Panc1 (cell line): ENCODE results near the gene MSI2. TPM values are rescaled to one million over a fixed set of nuclear protein-coding genes. Genes with fewer than 3 reads are reported as not detected.

Experiments used
- ATAC-seq: fragments of 200-7000 bp; cut with Tn5 transposase; 2 replicates; pipeline ENCODE4 v1.9.1; 2020; ENCODE audit warnings: mild to moderate bottlenecking, moderate library complexity
- BruUV-seq: library from RNA; stranded (reverse); fragments of 400-500 nt; replicated peaks from 2 replicates; lab custom pipeline; 2021; lab: Mats Ljungman, UMichigan
- CTCF ChIA-PET: fragments of 300-600 bp; sonication (Branson Sonifier 250); formaldehyde crosslinking; loops from one replicate; lab custom pipeline; 2022; ENCODE audit warnings: antibody characterized with exemption; lab: Charles Lee
- POLR2A ChIA-PET: fragments of 300-600 bp; sonication (Branson Sonifier 250); formaldehyde crosslinking; loops from one replicate; lab custom pipeline; 2022; ENCODE audit warnings: antibody characterized with exemption; lab: Charles Lee
- DNase-seq: peaks from one replicate; pipeline ENCODE4 v3.0.0-alpha.2; 2010; ENCODE audit warnings: low read depth, low spot score
- H3K27ac ChIP-seq: 2 replicates; pipeline ENCODE4 v1.5.1; 2011; ENCODE audit warnings: mild to moderate bottlenecking, low read length, inconsistent platforms
- H3K27me3 ChIP-seq: fragments of 200-500 bp; sonication (Bioruptor generic); 2 replicates; pipeline ENCODE4 v1.6.0; 2014; ENCODE audit warnings: low read length, inconsistent platforms; ENCODE audit not compliant: control insufficient read depth, insufficient read depth
- H3K36me3 ChIP-seq: fragments of 200-500 bp; sonication (Bioruptor generic); 2 replicates; pipeline ENCODE4 v1.5.1; 2014; ENCODE audit warnings: inconsistent platforms, mild to moderate bottlenecking, low read length, moderate library complexity; ENCODE audit not compliant: control insufficient read depth, insufficient read depth
- H3K4me1 ChIP-seq: 2 replicates; pipeline ENCODE4 v1.5.1; 2011; ENCODE audit warnings: inconsistent platforms, mild to moderate bottlenecking, low read length, moderate library complexity; ENCODE audit not compliant: control insufficient read depth, insufficient read depth
- H3K4me3 ChIP-seq, 2 experiments: 2 replicates each; pipeline ENCODE4 v1.5.1; 2011 to 2012; ENCODE audit warnings: low read depth in 2 of 2, low read length in 2 of 2, mild to moderate bottlenecking in 2 of 2, inconsistent platforms in 1 of 2, moderate library complexity in 1 of 2
- H3K9me3 ChIP-seq: fragments of 200-500 bp; sonication (Bioruptor generic); 2 replicates; pipeline ENCODE4 v1.5.1; 2014; ENCODE audit warnings: low read depth, mild to moderate bottlenecking, inconsistent platforms, low read length, moderate library complexity; ENCODE audit not compliant: control insufficient read depth, insufficient read depth
- POLR2AphosphoS5 ChIP-seq: IDR thresholded peaks from 2 replicates; pipeline ENCODE4 v1.6.1; 2012; ENCODE audit warnings: mild to moderate bottlenecking, low read depth, low read length, moderate library complexity
- REST ChIP-seq, 2 experiments: IDR thresholded peaks; 2 replicates each; pipeline ENCODE4 v1.6.1; 2011 to 2012; ENCODE audit warnings: low read depth in 2 of 2, control low read depth in 1 of 2, low read length in 1 of 2, mild to moderate bottlenecking in 1 of 2, moderate library complexity in 1 of 2; ENCODE audit not compliant: insufficient read depth in 1 of 2
- SIN3A ChIP-seq: IDR thresholded peaks from 2 replicates; pipeline ENCODE4 v1.6.1; 2012; ENCODE audit warnings: low read depth, mild to moderate bottlenecking, low read length, moderate library complexity, borderline replicate concordance; ENCODE audit not compliant: insufficient read depth
- TCF7L2 ChIP-seq: IDR thresholded peaks from 2 replicates; pipeline ENCODE4 v1.6.1; 2011; ENCODE audit warnings: mild to moderate bottlenecking, low read depth, low read length, inconsistent platforms
- in situ Hi-C: cut with HindIII; loops from 2 replicates; pipeline ENCODE4 v1.10.0; 2016; ENCODE audit warnings: low sequenced_read_pairs, low pct_unique_long_range_greater_than_20kb
- intact Hi-C: fragments of 100-400 bp; cut with micrococcal nuclease; formaldehyde crosslinking; loops from one replicate; pipeline ENCODE4 v1.10.0; 2022; ENCODE audit not compliant: unreplicated experiment
- total RNA-seq: library from RNA; stranded (reverse); gene quantifications from one replicate; pipeline ENCODE4 v1.2.1, GENCODE V29; 2021; ENCODE audit not compliant: unreplicated experiment
- TF ChIP-seq, protein P1 (sequence below): fragments of 450-650 bp; IDR thresholded peaks from 2 replicates; pipeline ENCODE4 v1.5.1; 2017; ENCODE audit warnings: mild to moderate bottlenecking

Gene MSI2
- total RNA-seq, 1 experiment from 2014 or later = 38.5 TPM

GRCh38 chr17:57337390-57337789, 81.1 kb downstream of the MSI2 start:
- no peak for DNase-seq
- Histone ChIP-seq H3K4me1 (no peaks in the 10 kb centered on the region), H3K9me3 (no peaks in the 10 kb centered on the region), H3K36me3 (no peaks in the 10 kb centered on the region), H3K27ac (no peak overlapping the region), H3K4me3 (no peak overlapping the region), H3K27me3 (no peaks in the 10 kb centered on the region)
- ChIA-PET CTCF (no interaction called here), POLR2A (no interaction called here)
- no peak for ATAC-seq
- in situ Hi-C loops = no loop called here
- intact Hi-C loops = no loop called here
- BruUV-seq = no TSS peak
- no peak for TF ChIP-seq POLR2AphosphoS5
- no peak for TF ChIP-seq SIN3A
- no peak for TF ChIP-seq REST (IDR thresholded peaks at IDR 0.05; ENCODE audit: insufficient read depth in 1 of 2, low read depth in 2 of 2, low read length in 1 of 2)
- no peak for TF ChIP-seq TCF7L2
- TF ChIP-seq, protein P1, sequence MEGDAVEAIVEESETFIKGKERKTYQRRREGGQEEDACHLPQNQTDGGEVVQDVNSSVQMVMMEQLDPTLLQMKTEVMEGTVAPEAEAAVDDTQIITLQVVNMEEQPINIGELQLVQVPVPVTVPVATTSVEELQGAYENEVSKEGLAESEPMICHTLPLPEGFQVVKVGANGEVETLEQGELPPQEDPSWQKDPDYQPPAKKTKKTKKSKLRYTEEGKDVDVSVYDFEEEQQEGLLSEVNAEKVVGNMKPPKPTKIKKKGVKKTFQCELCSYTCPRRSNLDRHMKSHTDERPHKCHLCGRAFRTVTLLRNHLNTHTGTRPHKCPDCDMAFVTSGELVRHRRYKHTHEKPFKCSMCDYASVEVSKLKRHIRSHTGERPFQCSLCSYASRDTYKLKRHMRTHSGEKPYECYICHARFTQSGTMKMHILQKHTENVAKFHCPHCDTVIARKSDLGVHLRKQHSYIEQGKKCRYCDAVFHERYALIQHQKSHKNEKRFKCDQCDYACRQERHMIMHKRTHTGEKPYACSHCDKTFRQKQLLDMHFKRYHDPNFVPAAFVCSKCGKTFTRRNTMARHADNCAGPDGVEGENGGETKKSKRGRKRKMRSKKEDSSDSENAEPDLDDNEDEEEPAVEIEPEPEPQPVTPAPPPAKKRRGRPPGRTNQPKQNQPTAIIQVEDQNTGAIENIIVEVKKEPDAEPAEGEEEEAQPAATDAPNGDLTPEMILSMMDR = no peak

GRCh38 chr17:57338257-57338914, 82.1 kb downstream of the MSI2 start:
- Histone ChIP-seq H3K4me1 (no peaks in the 10 kb centered on the region), H3K4me3 (no peak overlapping the region), H3K27ac (no peak overlapping the region), H3K36me3 (no peaks in the 10 kb centered on the region), H3K27me3 (no peaks in the 10 kb centered on the region), H3K9me3 (no peaks in the 10 kb centered on the region)
- in situ Hi-C loops (no loop called here), intact Hi-C loops (no loop called here)
- POLR2A ChIA-PET = no interaction called here
- ATAC-seq (no peak), DNase-seq (no peak)
- no TSS peak for BruUV-seq
- CTCF ChIA-PET = no interaction called here
- TF ChIP-seq REST (IDR thresholded peaks at IDR 0.05; ENCODE audit: insufficient read depth in 1 of 2, low read depth in 2 of 2, low read length in 1 of 2) = no peak
- no peak for TF ChIP-seq POLR2AphosphoS5
- TF ChIP-seq SIN3A = no peak
- TF ChIP-seq, protein P1 = no peak
- TF ChIP-seq TCF7L2 = no peak
